Putamen (tissue), 1 donor: ENCODE measurements around the gene LTB4R2.

Experiments used
- DNase-seq: peaks from one replicate; pipeline ENCODE4 v3.0.0-alpha.2; 2016; ENCODE audit warnings: low spot score

The LTB4R2 gene

GRCh38 chr14:24299255-24300191 lies 10.4 kb upstream of the LTB4R2 start, which contains the start of the genes DHRS1 and NOP9:
TSS of gene DHRS1 (minus strand) at chr14:24299780. CDS start at chr14:24299106, 674 bp downstream.
TSS of gene NOP9 (plus strand) at chr14:24299850. CDS start at chr14:24299955, 105 bp downstream.
- peak; percentile 83 for DNase-seq

- DNase-seq, result no peak
These were observed 9.5 kb upstream of the LTB4R2 start for GRCh38 chr14:24300326-24300980.

- no peak for DNase-seq
These were observed 5.9 kb upstream of the LTB4R2 start for GRCh38 chr14:24304019-24304387.

GRCh38 chr14:24307156-24307574 lies 2.8 kb upstream of the LTB4R2 start:
- no peak for DNase-seq

GRCh38 chr14:24307575-24308341 lies 2.2 kb upstream of the LTB4R2 start, which contains the start of gene CIDEB:
TSS of gene CIDEB (minus strand) at chr14:24307977. CDS start at chr14:24307858, 119 bp downstream.
- no peak for DNase-seq

- DNase-seq, result no peak
These were observed 1.4 kb upstream of the LTB4R2 start for GRCh38 chr14:24308342-24309124.

- DNase-seq, result no peak
These were observed 315 bp downstream of the LTB4R2 start for GRCh38 chr14:24310265-24310645.

- no peak for DNase-seq
These were observed 985 bp downstream of the LTB4R2 start, which contains the start of gene LTB4R for GRCh38 chr14:24310646-24311604. TSS of gene LTB4R (plus strand) at chr14:24311502. CDS start at chr14:24315652, 4,150 bp downstream.

GRCh38 chr14:24311837-24312615 lies 2.1 kb downstream of the LTB4R2 start:
- DNase-seq, result no peak

GRCh38 chr14:24312736-24313507 lies 3.0 kb downstream of the LTB4R2 start:
- DNase-seq, result no peak

GRCh38 chr14:24313913-24314312 lies 4.0 kb downstream of the LTB4R2 start:
- DNase-seq, result no peak

GRCh38 chr14:24314377-24315193 lies 4.6 kb downstream of the LTB4R2 start:
- DNase-seq, result no peak

- no peak for DNase-seq
These were observed 5.4 kb downstream of the LTB4R2 start for GRCh38 chr14:24315243-24315806.

GRCh38 chr14:24315807-24316596 lies 6.1 kb downstream of the LTB4R2 start:
- DNase-seq, result no peak

GRCh38 chr14:24316597-24316950 lies 6.6 kb downstream of the LTB4R2 start:
- no peak for DNase-seq

GRCh38 chr14:24317141-24317928 lies 7.4 kb downstream of the LTB4R2 start:
- no peak for DNase-seq
